HFFc6 (cell line): ENCODE results near the gene IKBKG. TPM values are rescaled to one million over a fixed set of nuclear protein-coding genes. Genes with fewer than 3 reads are reported as not detected.
"Not testable (repeated sequence)": the region's sequence is repeated elsewhere in the genome, so short reads cannot be mapped to it uniquely, and the experiment has no call there.

ENCODE experiments used
- DNase-seq: peaks from one replicate; pipeline ENCODE4 v3.0.0-alpha.2; 2018
- H3K27ac Mint-ChIP-seq: 2 replicates; pipeline ENCODE4 v1.8.0; 2020; ENCODE audit warnings: mild to moderate bottlenecking, mixed read lengths
- H3K27me3 Mint-ChIP-seq: 2 replicates; pipeline ENCODE4 v1.8.0; 2021; ENCODE audit warnings: mild to moderate bottlenecking, moderate library complexity, mixed read lengths; ENCODE audit not compliant: insufficient read depth
- H3K36me3 Mint-ChIP-seq: 2 replicates; pipeline ENCODE4 v1.8.0; 2021; ENCODE audit warnings: low read depth, mixed read lengths
- H3K4me1 Mint-ChIP-seq: 2 replicates; pipeline ENCODE4 v1.8.0; 2020; ENCODE audit warnings: low read depth, mixed read lengths
- H3K4me3 Mint-ChIP-seq: 2 replicates; pipeline ENCODE4 v1.8.0; 2020; ENCODE audit warnings: mild to moderate bottlenecking, moderate library complexity, mixed read lengths
- H3K9me3 Mint-ChIP-seq: 2 replicates; pipeline ENCODE4 v1.8.0; 2020; ENCODE audit warnings: mild to moderate bottlenecking, mixed read lengths
- total RNA-seq, 6 experiments: library from RNA; stranded (reverse); fragmentation: NEBNext Ultra II Directional; extraction: Animal tissue kit (Norgen Biotek cat#: 25700); gene quantifications; 2 replicates in 1 of 6; 3 replicates in 5 of 6; pipeline ENCODE4 v1.2.3, GENCODE V29; 2021
- TF ChIP-seq, protein P1 (sequence below): fragments of 200-600 bp; sonication (generic); IDR thresholded peaks from 2 replicates; pipeline ENCODE4 v1.5.0; 2021; ENCODE audit warnings: antibody characterized with exemption, mild to moderate bottlenecking

IKBKG gene
- total RNA-seq, 6 experiments from 2014 or later, result 32.5 to 38.9 (median 37.5) TPM

DNA sequence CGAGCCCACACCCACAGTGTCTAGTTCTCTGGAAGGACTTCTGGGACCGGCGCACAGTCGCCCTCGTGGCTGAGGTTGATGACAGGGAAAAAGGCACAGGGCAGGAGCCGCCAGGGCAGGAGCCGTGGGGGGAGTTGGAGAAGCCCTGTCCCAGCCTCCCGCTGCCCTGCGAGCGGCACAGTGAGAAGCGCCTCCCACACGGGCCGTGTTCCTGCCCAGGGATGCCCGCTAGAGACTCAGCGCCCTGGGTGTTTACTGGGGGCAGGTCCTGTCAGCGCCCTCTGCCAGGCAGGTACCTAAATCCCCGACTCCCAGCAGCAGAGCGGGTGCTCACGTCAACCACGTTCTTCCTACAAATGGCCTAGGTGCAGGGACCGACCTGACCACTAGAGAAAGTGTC, 11.5 kb downstream of the IKBKG start:
- not testable (repeated sequence) for H3K4me1 Mint-ChIP-seq, DNase-seq, H3K27me3 Mint-ChIP-seq, H3K4me3 Mint-ChIP-seq, H3K36me3 Mint-ChIP-seq, H3K27ac Mint-ChIP-seq, H3K9me3 Mint-ChIP-seq

- not testable (repeated sequence) for H3K27me3 Mint-ChIP-seq, H3K27ac Mint-ChIP-seq, H3K9me3 Mint-ChIP-seq, DNase-seq, H3K4me1 Mint-ChIP-seq, H3K4me3 Mint-ChIP-seq, H3K36me3 Mint-ChIP-seq
Measured at GRCh38 chrX:154560326-154560725, 12.9 kb downstream of the IKBKG start.

DNA sequence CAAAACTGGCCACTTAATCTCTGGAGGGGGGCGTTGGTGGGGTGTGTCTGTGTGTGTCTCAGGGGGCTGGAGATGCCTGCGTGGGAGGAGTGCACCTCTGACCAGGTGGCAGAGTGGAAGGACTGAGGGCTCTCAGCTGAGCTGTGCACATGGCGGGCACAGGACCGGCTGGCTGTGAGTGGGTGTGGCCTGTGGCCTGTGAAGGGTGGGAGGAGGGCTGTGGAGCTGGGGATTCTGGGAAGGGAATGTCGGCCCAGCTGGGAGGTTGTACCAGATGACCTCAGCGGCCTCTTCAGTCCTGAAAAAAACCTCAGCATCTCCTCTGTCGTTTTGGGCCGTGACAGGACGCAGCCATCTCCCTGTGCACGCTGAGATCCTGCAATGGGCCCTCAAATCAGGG, 14.9 kb downstream of the IKBKG start:
- H3K4me3 Mint-ChIP-seq, H3K4me1 Mint-ChIP-seq, H3K27ac Mint-ChIP-seq, H3K9me3 Mint-ChIP-seq, DNase-seq, H3K27me3 Mint-ChIP-seq, H3K36me3 Mint-ChIP-seq: not testable (repeated sequence)

- not testable (repeated sequence) for H3K27ac Mint-ChIP-seq, H3K4me1 Mint-ChIP-seq, H3K9me3 Mint-ChIP-seq, H3K36me3 Mint-ChIP-seq, DNase-seq, H3K27me3 Mint-ChIP-seq, H3K4me3 Mint-ChIP-seq
Measured at GRCh38 chrX:154570361-154570760, 22.9 kb downstream of the IKBKG start.

DNA sequence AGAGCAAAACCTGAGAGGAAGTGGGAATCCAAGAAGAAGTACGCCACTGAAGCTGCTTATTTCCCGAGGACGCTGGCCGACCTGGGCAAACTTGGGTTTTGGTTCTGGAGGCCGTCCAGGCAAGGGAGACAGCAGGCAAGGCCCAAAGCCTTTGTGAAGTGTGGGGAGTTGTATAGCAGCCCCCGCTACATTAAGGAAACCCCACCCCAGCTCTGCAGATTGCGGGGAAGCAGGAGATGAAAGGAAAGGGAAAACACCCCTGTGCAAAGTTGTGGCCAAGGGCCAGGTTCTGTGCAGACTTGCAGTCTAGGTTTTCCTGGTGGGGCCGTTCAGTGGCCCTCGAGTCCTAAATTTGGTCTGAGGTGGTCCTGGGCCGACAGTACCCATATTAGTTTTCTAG, 25.6 kb downstream of the IKBKG start:
- H3K27me3 Mint-ChIP-seq, H3K36me3 Mint-ChIP-seq, H3K9me3 Mint-ChIP-seq, H3K4me1 Mint-ChIP-seq, DNase-seq, H3K4me3 Mint-ChIP-seq, H3K27ac Mint-ChIP-seq: not testable (repeated sequence)

DNA sequence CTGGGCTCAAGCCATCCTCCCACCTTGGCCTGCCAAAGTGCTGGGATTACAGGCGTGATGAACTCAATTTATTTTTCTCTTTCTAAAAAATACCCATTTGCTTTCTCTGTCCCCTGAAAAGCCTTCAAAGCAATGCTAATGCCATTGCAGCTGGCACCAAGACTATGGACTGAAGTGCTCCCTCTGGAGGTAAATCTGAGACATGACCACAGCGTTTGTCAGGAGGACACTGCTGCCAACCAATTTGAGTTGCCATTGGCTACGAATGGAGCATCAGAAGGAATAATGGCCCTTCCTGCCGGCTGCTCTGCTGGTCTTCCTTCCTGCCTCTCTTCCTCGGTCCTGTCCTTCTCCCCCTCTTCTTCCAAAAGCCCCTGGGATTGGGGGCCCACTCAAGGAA, 27.7 kb downstream of the IKBKG start:
- not testable (repeated sequence) for H3K4me3 Mint-ChIP-seq, H3K27ac Mint-ChIP-seq, H3K27me3 Mint-ChIP-seq, DNase-seq, H3K36me3 Mint-ChIP-seq, H3K4me1 Mint-ChIP-seq, H3K9me3 Mint-ChIP-seq

DNA sequence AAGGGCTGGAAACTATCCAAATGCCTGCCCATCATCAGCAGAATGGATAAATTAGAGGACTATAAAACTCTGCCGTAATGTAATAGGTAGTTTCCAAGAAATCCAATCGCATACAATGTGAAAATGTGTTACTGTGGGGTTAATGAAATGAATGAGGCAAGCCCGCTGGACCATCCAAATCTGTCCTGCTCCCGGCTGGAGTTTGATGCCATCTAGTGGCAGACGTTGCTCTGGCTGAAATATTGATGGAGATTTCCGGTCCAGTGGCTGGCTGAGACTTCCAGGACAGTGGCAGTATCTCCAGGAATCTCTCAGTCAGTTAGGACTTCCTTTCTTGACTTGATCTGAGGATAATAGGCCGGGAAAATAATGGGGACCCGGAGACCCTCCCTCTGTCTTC, 35.6 kb downstream of the IKBKG start:
- not testable (repeated sequence) for H3K36me3 Mint-ChIP-seq

DNA sequence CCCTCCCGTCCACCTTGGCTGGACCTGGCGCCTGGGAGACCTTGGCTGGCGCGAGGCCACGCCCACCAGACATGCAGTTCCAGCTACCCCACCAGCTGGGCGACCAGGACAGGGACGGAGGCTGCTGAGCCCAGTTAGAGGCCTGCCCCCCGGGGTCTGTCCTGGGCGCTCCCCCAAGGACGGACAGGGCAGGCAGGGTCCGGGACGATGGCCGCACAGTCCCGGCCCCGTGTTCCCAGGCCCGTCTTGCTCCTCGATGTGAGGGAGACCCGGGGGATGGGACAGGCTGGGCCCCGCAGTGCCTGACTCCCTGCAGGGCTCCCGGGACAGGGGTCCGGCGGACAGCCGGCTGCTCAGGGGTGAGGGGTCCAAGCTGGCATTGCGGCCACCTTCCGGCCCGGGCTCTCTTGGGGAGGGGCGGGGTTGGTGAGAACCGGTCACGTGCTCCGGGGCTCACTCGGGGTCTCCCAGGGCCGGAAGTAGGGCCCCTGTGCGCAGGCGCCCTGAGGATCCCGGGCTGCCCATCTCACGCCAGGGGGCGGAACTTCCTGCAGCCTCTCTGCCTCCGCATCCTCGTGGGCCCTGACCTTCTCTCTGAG, 37.3 kb downstream of the IKBKG start, which contains the start of gene CTAG1A:
Gene CTAG1A, plus strand, starts transcription at position 549 of the 599 bp plus-strand sequence. CDS start 74 bp downstream, outside the sequence.
- not testable (repeated sequence) for H3K9me3 Mint-ChIP-seq, H3K27me3 Mint-ChIP-seq, H3K4me3 Mint-ChIP-seq, H3K36me3 Mint-ChIP-seq, H3K27ac Mint-ChIP-seq, DNase-seq, H3K4me1 Mint-ChIP-seq

More for the DNA sequence above, 35.6 kb downstream of the IKBKG start:
- H3K27ac Mint-ChIP-seq, H3K27me3 Mint-ChIP-seq, H3K4me3 Mint-ChIP-seq, H3K4me1 Mint-ChIP-seq, H3K9me3 Mint-ChIP-seq, DNase-seq: not testable (repeated sequence)

DNA sequence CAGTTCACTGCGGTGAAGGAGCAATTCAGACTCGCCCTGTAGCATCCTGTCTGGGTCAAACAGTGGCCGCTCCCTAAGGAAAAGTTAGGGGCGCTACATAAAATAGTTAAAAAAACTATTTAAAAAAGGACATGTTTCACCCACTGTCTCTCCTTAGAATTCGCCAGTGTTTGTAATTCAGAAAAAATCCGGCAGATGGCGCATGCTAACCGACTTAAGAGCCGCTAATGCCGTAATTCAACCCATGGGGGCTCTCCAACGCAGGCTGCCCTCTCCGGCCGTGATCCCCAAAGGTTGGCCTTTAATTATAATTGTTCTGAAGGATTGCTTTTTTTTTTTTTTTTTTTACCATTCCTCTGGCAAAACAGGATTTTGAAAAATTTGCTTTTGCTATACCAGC, 43.0 kb downstream of the IKBKG start:
- not testable (repeated sequence) for H3K4me3 Mint-ChIP-seq, H3K9me3 Mint-ChIP-seq, H3K36me3 Mint-ChIP-seq, H3K4me1 Mint-ChIP-seq, DNase-seq, H3K27ac Mint-ChIP-seq
- peaks cover 23% of the 10 kb centered on the region for H3K27me3 Mint-ChIP-seq

DNA sequence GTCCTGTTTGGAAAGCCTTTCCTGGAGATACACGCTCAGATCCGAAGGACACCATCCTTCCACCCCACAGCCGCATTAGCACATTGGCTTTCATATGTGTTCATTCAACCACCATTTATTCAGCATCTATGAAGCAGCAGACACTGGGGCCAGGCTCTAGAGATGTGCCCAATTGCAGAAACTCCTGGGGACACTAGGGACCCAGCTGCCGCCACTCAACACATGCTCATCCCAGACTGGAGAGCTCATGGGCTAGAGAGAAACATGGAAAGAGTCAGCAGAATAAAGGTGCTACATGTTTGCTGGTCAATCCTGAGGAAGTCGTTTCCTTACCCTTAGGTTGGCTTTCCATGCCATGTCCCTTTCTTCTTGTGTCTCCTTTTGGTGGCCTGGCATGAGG, 45.1 kb downstream of the IKBKG start:
- Mint-ChIP-seq H3K9me3 (no peaks in the 10 kb centered on the region), H3K27me3 (peaks cover 25% of the 10 kb centered on the region), H3K4me3 (no peak overlapping the region), H3K36me3 (no peaks in the 10 kb centered on the region), H3K4me1 (peaks cover 15% of the 10 kb centered on the region), H3K27ac (no peak overlapping the region)
- no peak for DNase-seq
- TF ChIP-seq, protein P1, sequence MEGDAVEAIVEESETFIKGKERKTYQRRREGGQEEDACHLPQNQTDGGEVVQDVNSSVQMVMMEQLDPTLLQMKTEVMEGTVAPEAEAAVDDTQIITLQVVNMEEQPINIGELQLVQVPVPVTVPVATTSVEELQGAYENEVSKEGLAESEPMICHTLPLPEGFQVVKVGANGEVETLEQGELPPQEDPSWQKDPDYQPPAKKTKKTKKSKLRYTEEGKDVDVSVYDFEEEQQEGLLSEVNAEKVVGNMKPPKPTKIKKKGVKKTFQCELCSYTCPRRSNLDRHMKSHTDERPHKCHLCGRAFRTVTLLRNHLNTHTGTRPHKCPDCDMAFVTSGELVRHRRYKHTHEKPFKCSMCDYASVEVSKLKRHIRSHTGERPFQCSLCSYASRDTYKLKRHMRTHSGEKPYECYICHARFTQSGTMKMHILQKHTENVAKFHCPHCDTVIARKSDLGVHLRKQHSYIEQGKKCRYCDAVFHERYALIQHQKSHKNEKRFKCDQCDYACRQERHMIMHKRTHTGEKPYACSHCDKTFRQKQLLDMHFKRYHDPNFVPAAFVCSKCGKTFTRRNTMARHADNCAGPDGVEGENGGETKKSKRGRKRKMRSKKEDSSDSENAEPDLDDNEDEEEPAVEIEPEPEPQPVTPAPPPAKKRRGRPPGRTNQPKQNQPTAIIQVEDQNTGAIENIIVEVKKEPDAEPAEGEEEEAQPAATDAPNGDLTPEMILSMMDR, result no peak
